22Rv1 (cell line): ENCODE data around the gene CARS1.

Source experiments
- H3K27ac ChIP-seq: fragments of 450-650 bp; 2 replicates; pipeline ENCODE4 v1.5.1; 2017
- ZFX ChIP-seq: fragments of 450-650 bp; IDR thresholded peaks from 2 replicates; pipeline ENCODE4 v1.6.1; 2017; ENCODE audit warnings: antibody characterized with exemption, borderline replicate concordance
- TF ChIP-seq, protein P1 (sequence below): fragments of 450-650 bp; IDR thresholded peaks from 2 replicates; pipeline ENCODE4 v1.5.1; 2017; ENCODE audit warnings: mild to moderate bottlenecking

CARS1 gene

DNA sequence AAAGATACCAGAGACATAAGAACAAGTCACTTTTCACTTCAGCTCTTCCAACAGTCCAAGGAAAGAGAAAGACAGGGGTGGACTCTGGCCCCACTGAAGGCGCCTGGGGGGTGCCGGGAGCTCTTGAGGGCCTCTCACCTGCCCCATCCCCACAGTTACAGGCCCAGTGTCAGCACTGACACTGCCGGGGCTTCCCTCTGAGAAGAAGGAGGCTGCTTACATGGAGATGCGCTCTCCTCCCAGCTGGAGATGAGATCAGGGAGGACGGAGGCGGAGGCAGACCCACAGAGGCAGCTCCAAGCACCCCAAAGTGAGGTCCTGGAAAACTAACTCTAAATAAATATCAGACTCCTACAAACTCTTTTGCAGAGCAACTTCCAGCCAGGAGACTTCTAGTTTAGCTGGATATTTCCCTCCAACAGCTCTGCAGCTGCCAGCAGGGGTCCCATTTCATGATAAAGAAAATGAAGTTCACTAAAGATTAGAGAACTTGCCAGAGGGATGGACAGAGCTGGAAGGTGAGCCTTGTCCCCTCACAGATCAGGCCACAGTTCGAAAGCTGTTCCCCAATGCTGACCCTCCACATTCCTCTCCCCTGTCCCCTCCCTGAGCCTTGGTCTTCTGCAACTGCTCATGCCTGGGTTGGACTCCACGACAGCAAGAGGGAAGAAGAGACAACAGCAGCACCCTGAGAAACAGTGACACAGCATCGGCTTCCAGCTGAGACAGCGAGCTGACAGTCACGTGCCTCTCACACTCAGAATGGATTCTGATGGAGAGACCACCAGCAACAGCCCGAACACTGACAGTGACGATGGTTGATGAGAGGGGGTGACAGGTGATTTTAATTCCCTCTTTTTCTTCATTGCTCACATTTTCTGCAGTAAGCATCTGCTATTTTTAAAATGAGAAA is 5.8 kb downstream of the CARS1 start:
- no peak for TF ChIP-seq ZFX
- TF ChIP-seq, protein P1, sequence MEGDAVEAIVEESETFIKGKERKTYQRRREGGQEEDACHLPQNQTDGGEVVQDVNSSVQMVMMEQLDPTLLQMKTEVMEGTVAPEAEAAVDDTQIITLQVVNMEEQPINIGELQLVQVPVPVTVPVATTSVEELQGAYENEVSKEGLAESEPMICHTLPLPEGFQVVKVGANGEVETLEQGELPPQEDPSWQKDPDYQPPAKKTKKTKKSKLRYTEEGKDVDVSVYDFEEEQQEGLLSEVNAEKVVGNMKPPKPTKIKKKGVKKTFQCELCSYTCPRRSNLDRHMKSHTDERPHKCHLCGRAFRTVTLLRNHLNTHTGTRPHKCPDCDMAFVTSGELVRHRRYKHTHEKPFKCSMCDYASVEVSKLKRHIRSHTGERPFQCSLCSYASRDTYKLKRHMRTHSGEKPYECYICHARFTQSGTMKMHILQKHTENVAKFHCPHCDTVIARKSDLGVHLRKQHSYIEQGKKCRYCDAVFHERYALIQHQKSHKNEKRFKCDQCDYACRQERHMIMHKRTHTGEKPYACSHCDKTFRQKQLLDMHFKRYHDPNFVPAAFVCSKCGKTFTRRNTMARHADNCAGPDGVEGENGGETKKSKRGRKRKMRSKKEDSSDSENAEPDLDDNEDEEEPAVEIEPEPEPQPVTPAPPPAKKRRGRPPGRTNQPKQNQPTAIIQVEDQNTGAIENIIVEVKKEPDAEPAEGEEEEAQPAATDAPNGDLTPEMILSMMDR, result no peak
- no peak overlapping the region for H3K27ac ChIP-seq

DNA sequence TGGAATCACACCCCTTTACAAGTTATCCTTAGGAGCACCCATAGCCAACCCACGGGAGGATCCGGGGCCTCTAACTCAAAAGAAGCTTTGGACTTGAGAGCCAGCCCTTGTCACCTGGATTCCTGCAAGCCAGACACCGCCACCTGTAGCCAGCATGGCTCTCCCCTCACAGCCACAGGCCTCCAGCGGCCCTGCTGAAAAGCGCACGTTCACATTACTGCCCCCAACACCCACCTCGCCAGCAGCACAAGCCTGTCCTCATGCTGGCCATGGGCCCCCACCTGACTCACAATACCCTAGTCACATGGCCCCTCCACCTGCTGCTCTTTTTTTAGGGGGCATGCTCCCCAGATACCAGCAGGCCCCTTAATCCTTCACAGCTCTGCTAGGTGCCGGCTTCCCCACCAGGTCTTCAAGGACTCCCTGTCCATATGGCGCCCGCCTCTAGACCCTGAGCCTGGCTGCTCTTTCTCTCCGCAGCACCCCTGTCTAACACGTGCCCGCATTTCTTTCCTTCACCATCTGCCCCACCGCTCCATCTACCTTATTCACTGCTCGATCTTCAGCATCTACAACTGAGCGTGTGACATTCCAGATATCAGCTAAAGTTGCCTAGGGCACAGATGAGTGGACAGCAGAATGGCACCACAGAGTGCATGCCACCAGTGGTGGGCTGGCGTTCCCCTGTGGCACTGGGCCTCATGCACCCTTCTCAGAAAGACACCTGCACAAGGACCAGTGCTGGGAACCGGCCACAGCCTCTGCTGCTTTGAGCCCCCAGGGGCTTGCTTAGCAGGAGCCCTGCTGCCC is 6.6 kb downstream of the CARS1 start:
- TF ChIP-seq ZFX, result no peak
- TF ChIP-seq, protein P1, result no peak
- H3K27ac ChIP-seq, result no peak overlapping the region

DNA sequence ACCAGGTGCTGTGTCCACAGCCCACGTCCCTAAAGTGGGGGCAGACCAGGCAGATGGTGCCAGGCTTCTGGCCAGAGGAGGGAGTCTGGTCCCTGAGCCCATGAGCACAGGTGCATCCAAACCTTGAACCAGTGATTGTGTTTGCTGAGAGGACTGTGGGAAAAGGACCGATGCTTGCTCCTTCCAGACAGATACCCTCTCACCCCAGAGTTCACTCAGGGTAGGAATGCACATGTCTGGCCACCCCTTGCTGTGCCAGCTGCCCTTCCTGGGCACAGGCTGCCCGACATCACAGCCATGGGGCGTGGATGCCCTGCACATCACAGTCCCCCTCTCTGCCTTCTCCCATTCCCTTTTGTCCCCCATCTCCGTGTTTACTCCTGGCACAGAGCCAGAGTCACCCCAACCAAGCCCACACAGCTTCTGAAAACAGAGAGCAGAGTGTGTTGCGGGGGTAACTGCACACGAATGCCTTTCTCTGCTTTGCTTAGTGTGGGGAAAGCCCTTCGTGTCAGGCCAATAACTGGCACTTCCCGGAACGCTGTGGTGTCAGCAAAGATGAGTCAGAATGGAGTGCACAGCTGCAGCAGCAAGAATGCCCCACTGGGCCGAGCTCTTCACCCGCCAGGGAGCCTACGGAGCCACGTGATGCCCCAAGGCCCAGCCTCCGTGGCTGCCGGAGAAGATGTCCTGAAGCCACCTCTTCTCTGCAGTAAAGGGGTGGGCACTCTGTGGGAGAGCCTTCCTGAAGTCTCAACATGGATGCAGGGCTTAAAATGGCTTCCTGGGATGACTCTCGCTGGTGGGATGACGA is 7.6 kb downstream of the CARS1 start:
- no peak overlapping the region for H3K27ac ChIP-seq
- no peak for TF ChIP-seq ZFX
- TF ChIP-seq, protein P1, result no peak

DNA sequence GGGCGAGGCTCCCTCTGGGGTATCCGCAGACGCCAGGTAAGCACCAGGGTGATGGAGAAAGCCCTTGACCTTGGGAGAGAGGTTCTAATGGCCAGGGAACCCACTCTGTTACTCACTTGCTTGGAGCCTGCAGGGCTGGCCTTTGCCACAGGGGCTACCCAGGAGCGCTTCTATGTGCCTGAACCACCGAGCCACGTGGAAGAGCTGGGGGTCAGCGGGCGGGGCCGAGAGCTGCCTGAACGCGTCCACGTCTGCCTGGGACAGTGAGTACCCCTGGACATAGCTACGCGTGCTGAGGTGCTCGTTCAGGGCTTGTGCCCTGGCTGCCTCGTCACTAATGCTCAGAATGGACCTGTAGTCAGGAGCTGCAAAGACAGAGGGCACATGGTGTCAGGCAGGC is 9.6 kb downstream of the CARS1 start:
- no peak for TF ChIP-seq ZFX
- no peak overlapping the region for H3K27ac ChIP-seq

DNA sequence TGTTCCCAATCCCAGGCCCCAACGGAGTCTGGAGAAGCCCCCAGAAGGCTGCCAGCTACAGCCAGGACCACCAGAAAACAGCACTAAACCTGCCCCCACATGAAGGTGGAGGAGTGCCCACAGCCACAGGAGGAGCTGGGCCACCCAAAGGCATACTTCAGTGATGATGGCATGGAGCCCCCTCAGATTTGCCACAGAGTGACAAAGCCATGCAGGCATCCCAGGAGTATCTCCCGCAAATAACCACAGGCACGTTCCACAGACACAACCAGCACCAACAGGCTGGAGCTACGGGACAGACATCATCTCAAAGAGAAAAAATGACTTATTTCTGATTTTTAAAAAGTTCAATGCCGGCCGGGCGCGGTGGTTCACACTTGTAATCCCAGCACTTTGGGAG is 10.6 kb downstream of the CARS1 start:
- no peak for TF ChIP-seq ZFX
- TF ChIP-seq, protein P1, result no peak
- no peak overlapping the region for H3K27ac ChIP-seq

DNA sequence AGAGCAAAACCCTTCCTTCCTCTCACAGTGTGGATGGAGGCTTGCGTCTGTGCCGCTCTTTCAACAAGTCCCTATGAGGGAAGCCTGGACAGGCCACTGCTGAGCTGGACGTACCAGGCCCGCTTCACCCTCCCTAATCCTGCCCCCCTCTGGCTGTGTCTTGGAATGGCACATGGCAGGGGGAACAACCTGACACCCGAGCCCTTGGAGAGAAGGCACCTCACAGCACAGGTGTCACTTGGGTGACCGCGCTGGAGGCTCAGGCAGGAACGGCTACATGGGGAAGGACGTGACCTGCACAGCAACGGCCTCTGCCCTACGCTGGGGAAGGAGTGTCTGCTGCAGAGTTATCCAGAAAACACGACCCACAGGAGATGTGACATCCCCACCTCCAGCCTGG is 11.0 kb downstream of the CARS1 start:
- no peak for TF ChIP-seq ZFX
- TF ChIP-seq, protein P1, result peak; percentile 44

DNA sequence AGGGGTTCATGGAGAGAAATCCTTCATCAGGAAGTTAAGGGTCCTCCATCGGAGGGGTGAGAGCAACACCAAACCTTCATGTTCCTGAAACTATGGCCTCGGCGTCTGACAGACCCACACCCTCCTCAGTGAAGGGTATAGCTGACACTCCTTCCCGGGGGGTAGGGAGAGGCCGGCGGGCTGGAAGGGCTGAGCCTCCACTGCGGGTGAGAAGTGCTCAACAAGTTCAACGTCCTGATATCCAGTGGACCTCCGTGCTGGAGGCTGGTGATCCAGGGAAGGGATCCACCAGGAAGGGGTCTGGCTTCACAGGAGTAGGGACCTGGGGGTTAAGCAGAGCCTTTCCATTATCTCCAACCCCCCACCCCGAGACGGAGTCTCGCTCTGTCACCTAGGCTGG is 12.3 kb downstream of the CARS1 start:
- TF ChIP-seq, protein P1, result no peak
- no peak for TF ChIP-seq ZFX
- no peak overlapping the region for H3K27ac ChIP-seq

More for the DNA sequence above, 11.0 kb downstream of the CARS1 start:
- no peak overlapping the region for H3K27ac ChIP-seq
